HG02943 (cell line): ENCODE results near the gene VCL.
A peak's percentile ranks its signal among the peaks of the same experiment; 100 is the strongest.

Experiments
- ATAC-seq: cut with Tn5 transposase; IDR thresholded peaks from one replicate; pipeline ENCODE4 v1.9.1; 2021; ENCODE audit warnings: mild to moderate bottlenecking, low read depth, moderate library complexity; ENCODE audit not compliant: unreplicated experiment

VCL gene

DNA sequence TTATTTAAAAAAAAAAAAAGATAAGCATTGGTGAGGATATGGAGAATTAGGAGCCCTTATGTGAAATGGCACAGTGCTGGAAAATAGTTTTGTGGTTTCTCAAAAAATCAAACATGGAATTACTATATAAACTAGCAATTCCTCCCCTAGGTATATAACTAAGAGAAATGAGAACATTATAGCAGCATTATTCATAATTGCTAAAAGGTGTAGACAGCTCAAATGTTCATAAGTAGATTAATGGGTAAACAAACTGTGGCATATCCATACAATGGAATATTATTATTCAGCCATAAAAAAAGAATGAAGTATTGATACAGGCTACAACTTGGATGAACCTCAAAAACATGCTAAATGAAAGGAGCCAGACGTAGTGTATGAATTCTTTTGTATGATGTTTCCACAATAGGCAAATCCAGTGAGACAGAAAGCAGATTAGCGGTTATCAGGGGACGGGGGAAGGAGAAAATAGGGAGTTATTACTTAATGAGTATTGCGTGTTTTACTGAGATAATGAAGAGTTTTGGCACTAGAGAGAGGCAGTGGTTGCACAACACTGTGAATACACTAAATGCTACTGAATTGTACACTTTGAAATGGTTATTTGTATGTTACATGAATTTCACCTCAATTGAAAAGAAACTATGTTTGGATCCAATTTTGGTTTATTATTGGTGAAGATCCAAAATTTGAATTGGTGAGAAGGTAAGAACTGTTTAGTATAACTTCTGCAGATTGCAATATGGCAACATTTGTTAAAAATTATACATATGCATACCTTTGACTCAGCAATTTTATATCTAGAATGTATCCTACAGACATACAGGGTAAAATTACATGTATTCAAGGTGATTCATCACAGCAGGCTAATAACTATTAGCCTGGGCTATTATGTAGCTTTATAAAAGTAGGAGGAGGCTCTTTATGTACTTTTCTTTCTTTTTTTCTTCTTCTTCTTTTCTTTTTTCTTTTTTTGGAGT lies 69.7 kb downstream of the VCL start:
- ATAC-seq: no peak

DNA sequence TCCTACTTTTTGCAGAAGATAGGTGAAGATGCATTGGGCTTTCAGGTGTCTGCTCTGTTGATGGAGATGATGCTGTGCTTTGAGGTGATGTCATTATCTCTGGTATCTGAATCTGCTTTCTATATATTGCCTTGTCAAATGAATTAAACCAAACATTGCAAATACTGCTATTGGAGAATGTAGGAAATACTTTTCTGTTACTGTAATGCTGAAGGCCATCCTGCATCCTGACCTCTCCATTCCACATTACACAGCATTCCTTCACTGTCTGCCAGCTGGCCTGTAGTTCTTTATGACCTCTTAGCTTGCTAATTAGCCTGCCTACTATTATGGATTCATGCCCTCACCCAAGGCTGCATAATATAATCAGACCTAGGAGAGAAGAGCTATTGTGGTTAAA lies 73.2 kb downstream of the VCL start:
- no peak for ATAC-seq

DNA sequence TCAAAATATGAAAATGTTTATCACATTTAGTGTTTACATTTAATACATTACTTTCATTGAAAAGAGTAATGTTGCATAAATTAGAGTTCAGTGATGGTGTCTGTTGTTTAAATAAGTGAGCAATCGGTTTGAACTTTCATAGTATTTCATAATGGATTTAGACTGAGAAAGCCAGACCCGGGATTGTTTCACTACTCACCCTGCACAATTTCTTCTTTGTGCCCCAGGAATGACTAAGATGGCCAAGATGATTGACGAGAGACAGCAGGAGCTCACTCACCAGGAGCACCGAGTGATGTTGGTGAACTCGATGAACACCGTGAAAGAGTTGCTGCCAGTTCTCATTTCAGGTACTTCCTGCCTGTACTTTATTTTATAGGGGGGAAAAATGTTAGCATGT lies 74.6 kb downstream of the VCL start:
- no peak for ATAC-seq

DNA sequence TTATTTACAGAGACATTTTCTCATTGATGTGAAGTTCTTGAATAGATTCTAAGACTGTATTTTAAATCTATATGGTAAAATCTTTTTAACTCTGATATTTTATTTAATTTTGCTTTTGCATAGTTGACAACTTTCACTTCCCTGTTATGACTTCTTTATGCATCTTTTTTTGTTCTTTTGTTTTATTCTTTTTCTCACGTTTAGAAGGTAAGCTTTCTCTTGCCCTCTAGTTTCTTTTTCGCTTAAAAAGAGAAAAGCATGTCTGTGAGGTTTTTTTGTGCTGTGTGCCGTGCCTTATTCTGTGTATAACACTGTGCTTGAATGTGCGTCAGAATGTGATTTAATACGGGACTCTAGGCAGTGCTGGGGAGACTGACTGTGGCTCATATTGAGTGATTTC lies 78.0 kb downstream of the VCL start:
- ATAC-seq: no peak

DNA sequence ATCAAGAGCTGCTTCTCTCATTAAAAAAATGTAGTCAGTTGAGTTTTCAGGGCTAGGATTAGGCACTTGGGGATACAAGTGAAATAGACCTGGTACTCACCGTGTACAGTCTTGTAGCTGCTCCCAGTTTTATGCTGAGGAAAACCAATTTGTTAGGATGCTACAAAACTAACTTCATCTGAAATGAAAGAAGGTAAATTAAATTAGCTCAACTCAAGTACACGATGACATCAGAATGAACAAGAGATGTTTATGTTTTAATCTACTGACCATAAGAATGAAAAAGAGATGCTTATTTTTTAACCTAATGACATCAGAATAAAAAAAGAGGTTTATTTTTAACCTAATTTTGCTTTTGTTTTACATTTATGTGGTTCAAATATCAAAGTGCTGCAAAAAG lies 79.0 kb downstream of the VCL start:
- ATAC-seq: no peak

DNA sequence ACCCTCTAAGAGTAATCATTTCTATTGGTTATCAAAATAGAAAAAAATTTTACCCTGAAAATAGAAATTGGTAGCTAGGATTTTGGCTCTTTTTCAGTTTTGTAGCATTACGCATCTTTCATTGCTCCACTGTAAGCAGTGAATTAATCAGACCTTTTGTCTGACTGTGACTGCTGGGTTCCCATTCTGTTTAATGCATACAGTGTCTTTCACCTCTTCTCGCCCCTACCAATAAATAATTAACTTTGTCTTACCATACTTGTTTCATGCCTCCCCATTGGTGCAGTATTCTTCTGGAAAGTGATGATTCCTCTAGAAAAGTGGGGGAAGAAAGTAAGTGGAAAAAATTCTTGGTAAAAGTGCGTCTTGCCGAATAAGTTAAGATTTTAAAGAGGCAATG lies 79.5 kb downstream of the VCL start:
- no peak for ATAC-seq

DNA sequence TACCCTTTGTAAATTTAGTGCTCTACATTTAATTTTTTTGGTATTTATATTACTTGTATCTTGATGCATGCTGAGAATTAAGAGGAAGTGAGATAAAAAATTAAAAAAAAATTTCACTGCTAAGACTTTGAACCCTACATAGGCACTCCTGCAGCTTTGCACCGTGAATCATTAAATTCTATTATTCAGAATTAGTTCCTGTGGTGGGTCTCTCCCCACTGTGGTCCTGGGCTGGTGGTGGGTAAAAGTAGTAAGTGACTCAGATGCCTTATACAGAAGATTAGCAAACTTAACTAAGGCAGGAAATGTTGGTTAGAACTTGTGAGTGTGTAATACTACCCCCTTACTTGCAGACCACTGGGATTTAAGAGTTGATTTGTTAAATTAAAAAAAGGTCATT lies 80.1 kb downstream of the VCL start:
- no peak for ATAC-seq

DNA sequence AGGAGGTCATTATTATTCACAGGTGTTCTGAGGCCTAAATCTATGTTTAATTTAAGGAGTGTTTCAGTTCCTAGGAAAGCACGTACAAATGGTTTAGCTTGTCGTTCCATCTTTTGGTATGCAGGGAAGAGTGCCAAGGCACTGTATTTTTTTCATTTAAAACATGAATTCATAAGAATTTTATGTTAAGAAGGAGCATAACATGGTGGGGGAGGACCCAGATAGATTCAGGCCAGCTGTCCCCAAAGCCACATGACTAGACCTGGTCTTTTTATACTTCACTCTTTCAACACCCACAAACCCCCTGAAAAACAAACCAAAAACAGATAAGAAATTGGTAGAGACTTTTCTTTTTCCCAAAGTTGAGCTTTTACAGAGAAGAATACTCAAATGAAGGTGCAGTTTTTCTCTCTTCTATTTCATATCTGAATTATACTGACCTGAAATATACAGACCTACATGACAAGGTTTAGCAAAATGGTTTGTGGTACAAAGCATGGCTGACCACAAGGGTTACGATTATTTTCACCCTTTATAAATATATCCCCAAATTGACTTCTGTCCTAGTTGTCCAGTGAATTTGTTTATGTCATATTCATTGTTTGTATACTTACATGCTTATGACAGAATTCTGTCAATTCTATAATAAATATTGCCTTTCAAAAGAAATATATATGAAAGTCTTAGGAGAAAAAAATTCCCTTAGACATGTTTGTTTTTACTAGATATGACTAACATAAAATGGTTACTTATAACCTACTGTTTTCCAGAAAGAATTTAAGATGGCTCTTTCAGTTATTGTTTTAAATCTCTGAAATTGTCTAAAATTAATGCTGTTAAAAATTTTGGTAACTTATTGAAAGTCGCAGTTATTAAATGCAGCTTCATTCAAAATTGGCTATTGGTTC lies 81.4 kb downstream of the VCL start:
- no peak for ATAC-seq

DNA sequence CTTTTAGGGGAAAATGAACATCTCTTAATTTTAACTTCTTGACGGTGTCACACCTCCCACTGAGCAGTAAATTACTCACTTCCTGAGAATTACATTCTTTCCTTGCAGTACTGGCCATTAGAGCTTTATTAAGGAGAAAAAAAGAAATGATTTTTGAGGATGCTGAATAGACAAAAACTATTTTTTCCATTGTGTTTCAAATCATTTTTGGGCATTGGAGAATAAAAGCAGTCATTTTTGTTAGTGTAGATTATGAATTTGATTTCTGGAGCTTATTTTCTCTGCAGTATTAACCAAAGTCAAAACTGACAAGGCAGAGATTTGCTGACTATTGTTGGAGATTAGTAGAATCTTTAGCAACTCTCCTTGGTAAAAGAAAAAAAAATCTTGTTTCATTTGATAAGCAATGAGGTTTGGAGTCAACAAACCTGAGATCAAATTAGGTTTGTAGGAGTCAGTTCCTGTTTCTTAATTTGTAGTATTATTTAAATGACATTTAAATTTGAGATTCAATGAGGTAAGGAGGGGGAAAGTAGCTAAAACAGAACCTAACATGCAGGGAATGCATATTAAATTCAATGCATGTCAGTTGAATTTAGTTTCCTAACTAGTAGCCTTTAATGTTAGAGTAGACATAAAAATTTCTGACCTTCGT lies 82.1 kb downstream of the VCL start:
- ATAC-seq: no peak

DNA sequence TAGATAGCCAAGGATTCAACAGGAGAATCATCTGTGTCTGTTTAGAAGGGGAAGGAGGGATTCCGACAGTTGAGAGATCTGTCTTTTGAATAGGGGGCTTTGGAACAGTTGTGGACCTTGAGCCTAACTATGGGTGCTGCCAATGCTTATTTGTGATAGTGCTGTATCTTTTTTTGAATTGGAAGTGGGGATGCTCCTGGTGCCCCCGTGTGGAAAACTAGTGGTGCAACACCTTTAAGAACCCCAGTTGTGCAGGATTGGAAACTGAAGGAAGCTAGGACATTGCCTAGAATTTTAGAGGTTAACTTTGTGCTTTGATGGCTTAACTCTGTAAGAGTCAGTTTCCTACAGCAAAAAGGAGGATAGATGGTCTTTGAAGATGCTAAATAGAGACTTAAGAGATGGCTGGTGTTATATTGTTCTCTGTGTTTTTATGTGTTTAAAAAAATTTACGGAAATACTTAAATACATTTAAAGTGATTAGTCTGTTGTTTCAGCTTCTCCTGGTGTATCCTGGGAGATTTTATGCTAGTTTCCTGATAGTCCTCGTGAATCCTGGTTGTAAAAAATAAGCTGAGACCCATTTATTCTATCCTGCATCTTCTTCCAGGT lies 83.4 kb downstream of the VCL start:
- no peak for ATAC-seq

DNA sequence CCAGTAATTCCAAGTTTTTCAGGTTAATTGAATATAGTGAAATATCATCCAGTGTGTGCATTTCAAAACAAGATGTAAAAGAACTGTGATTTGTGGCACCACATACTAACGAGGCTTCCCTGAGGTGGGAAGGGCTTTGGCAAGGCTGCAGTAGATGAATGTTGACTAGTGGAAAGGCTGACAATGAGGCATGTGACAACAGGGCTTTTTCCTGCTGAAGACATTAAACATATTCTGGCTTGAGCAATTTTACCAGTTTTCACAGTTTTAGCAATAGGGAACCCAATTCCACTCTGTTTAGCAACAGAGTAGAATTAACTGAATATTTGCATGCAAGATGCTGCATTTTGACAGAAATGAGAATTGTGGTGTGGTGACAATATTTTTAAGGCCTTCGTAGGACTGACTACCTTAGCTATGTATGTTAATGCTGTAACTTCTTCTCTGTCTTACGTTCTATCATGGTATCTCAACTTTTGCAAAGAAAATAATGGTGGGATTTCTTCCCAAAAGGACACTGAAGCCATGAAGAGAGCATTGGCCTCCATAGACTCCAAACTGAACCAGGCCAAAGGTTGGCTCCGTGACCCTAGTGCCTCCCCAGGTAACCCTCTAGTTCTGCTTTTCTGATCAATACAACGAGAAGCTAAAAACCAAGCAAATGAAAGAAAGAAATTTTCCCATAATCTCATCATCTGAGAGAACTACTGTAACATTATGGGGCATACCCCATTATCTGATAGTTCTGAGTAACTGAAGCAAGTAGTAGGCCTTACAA lies 84.2 kb downstream of the VCL start:
- no peak for ATAC-seq

DNA sequence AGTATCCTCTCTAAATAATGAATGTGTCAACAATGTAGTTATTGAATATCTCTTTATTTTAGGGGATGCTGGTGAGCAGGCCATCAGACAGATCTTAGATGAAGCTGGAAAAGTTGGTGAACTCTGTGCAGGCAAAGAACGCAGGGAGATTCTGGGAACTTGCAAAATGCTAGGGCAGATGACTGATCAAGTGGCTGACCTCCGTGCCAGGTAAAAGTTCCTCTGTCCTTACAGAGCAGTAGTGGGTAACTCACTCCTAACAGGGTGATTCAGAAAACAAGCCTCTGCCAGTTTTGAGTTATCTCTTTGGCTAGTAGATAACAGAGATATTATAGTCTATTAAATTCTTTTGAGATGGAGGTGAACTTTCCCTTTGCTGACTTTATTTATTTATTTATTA lies 85.4 kb downstream of the VCL start:
- no peak for ATAC-seq

DNA sequence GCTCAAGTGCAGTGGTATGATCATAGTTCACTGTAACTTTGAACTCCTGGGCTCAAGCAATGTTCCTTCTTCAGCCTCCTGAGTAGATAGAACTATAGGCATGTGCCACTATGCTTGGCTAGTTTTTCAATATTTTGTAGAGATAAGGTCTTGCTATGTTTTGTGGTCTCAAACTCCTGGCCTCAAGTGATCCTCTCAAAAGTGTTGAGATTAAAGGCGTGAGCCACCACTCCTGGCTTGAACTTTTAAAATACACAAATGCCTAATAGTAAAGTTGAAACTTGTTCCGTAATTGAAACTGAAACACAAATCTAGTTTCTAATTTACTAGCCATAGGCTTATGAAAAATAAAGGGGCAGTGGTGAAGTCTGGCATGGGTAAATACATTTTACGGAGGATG lies 87.0 kb downstream of the VCL start:
- no peak for ATAC-seq

DNA sequence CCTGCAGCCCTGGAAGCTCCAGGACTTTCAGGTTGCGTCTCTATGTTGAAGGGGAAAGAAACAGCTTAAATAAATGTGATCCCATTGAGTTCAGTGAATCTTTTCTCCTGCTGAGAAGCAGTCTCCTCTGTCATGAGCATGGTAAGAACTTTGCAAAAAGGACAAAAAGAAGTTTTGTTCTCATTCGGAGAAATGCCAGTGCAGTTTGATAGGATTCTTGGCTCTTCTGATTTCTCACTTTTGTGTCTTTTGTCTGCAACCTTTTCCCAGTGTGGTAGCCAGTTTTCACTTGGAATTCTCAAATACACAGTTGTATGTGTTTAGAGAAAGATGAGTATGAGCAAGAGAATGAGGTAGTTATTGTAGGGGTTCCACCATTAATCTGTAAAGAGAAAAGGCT lies 88.4 kb downstream of the VCL start:
- ATAC-seq: no peak

DNA sequence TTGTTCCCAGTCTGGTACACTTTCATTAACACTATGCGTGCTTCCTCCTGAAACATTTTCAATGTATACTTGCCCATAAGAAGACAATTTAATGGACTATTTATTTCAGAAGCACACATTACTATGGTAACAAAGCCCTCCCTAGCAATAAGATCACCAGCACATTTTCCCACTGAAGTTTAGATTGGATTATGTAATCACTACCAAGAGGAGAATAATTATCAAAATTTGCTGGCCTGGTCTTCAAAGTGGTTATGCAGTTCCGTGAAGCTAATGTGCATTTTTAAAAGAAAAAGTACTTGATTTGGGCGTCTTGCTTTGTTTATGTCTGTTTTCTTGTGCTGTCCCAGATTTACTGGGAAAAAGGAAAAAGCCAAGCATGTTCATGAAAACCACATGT lies 90.8 kb downstream of the VCL start:
- ATAC-seq: no peak

DNA sequence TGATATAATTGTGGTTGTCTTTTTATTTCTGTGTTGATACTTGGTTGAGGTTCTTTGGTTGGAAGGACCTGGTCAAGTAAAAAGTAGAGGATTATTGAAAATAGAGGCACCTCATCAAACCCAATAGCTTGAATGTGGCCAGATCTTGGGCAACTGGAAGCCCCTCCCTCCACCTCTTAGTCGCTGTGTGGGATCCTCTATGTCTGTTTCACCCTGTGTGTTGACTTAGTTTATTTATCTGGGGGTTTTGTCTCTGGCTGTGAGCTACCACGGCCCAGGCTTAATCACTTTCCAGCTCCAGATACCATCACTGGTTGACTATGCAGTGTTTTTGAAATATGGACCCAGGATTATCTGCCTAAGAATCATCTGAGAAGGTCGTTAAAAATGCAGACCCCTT lies 94.5 kb downstream of the VCL start:
- ATAC-seq: no peak

DNA sequence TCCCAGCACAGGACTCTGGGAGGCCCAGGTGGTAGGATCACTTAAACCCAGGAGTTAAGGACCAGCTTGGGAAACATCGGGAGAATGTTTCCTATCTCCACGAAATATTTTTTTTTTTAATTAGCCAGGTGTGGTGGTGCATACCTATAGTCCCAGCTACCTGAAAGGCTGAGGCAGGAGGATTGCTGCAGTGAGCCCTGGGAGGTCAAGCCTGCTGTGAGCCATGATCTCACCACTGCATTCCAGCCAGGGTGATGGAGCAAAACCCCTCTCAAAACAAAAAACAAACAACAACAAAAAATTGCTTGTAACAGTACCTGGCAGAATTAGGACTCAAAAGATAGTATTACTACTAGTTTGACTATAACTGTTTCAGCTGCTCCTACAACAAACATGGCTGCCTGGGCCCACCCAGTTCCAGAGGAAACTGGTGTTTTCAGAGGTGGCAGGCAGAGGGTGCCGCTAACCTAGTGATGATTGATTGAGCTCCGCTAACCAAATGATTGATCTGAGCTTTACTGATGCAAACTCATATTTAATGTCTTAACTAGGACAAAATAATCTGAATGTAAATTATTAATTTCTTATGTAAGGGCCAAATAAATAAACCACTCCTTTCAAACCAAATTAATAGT lies 95.7 kb downstream of the VCL start:
- no peak for ATAC-seq

DNA sequence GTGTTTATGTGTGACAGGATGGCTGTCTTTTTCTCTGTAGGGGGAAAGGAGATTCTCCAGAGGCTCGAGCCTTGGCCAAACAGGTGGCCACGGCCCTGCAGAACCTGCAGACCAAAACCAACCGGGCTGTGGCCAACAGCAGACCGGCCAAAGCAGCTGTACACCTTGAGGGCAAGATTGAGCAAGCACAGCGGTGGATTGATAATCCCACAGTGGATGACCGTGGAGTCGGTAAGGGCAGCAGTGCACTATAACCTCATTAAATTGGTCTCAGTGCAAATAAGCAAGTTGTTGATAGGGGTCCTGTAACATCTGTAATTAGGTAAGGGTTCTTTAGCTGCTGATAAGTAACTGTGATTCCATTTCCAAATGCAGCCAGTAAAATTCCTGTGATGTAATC lies 96.3 kb downstream of the VCL start:
- ATAC-seq: no peak

DNA sequence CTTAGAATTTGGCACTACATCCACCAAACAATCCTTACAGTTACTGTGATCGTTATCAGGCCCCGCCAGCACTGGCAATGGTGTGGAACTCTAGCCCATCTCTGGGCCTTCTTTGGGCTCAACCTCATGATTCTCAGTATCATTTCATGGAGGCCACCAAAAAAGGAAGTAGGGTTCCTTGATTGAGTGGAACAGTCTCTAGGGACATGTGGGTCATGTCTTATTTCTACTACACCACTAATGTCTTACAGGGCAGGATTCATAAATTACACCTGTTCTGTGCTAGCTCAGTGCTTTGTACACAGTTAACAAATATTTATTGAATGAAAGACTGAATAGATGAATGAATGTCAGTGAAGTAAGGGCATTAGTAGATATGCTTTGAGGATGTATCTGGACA lies 98.9 kb downstream of the VCL start:
- peak; percentile 76 for ATAC-seq
